ENCODE measurements around the gene MRPS31.
"Not testable (repeated sequence)": the region's sequence is repeated elsewhere in the genome, so short reads cannot be mapped to it uniquely, and the experiment has no call there.

DNA sequence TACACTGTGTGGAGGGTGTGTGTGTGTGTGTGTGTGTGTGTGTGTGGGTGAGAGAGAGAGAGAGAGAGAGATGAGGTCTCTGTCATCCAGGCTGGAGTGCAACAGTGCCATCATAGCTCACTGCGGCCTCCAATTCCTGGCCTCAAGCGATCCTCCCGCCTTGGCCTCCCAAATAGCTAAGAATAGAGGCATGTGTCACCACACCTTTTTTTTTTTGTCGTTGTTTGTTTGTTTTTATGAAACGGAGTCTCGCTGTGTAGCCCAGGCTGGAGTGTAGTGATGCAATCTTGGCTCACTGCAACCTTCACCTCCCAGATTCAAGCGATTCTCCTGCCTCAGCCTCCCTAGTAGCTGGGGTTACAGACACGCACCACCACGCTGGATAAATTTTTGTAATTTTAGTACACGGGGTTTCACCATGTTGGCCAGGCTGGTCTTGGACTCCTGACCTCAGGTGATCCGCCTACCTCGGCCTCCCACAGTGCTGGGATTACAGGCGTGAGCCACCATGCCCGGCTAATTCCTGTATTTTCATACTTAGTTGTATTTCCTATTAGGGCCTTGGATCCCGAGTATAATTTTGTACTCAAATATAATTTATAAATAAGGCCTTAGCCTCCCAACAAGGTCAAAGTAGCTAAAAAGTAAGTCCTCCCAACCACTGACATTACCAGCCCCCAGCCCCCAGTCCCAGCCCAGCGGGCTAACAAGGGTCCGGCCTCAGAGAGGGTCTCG lies 17.7 kb upstream of the MRPS31 start:
- TF ChIP-seq, protein P1, sequence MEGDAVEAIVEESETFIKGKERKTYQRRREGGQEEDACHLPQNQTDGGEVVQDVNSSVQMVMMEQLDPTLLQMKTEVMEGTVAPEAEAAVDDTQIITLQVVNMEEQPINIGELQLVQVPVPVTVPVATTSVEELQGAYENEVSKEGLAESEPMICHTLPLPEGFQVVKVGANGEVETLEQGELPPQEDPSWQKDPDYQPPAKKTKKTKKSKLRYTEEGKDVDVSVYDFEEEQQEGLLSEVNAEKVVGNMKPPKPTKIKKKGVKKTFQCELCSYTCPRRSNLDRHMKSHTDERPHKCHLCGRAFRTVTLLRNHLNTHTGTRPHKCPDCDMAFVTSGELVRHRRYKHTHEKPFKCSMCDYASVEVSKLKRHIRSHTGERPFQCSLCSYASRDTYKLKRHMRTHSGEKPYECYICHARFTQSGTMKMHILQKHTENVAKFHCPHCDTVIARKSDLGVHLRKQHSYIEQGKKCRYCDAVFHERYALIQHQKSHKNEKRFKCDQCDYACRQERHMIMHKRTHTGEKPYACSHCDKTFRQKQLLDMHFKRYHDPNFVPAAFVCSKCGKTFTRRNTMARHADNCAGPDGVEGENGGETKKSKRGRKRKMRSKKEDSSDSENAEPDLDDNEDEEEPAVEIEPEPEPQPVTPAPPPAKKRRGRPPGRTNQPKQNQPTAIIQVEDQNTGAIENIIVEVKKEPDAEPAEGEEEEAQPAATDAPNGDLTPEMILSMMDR (IDR thresholded peaks at IDR 0.05) = not testable (repeated sequence)
- TF ChIP-seq POLR2A (IDR thresholded peaks at IDR 0.05) = not testable (repeated sequence)

All from adrenal gland (tissue), 5 donors.